Activated naive CD8-positive, alpha-beta T cell (primary cell): ENCODE data around the gene ADGRB2.
A peak's percentile ranks its signal among the peaks of the same experiment; 100 is the strongest.

Source experiments
- H3K27ac Mint-ChIP-seq: one replicate; pipeline ENCODE4 v1.8.0; 2021; ENCODE audit warnings: mixed read lengths
- H3K27me3 Mint-ChIP-seq: one replicate; pipeline ENCODE4 v1.8.0; 2021; ENCODE audit warnings: mixed read lengths
- H3K36me3 Mint-ChIP-seq: one replicate; pipeline ENCODE4 v1.8.0; 2021; ENCODE audit warnings: mixed read lengths
- H3K4me1 Mint-ChIP-seq: one replicate; pipeline ENCODE4 v1.8.0; 2021; ENCODE audit warnings: low read depth, mixed read lengths
- H3K4me3 Mint-ChIP-seq: one replicate; pipeline ENCODE4 v1.8.0; 2021; ENCODE audit warnings: mild to moderate bottlenecking, mixed read lengths
- H3K9me3 Mint-ChIP-seq: one replicate; pipeline ENCODE4 v1.8.0; 2021; ENCODE audit warnings: low read depth, mixed read lengths

The ADGRB2 gene

GRCh38 chr1:31789259-31790065 is 25.3 kb upstream of the ADGRB2 start:
- Mint-ChIP-seq H3K36me3 (no peaks in the 10 kb centered on the region), H3K4me3 (peak overlapping the region; percentile 92), H3K27me3 (no peaks in the 10 kb centered on the region), H3K9me3 (no peaks in the 10 kb centered on the region), H3K27ac (no peak overlapping the region), H3K4me1 (peaks cover 8% of the 10 kb centered on the region)

DNA sequence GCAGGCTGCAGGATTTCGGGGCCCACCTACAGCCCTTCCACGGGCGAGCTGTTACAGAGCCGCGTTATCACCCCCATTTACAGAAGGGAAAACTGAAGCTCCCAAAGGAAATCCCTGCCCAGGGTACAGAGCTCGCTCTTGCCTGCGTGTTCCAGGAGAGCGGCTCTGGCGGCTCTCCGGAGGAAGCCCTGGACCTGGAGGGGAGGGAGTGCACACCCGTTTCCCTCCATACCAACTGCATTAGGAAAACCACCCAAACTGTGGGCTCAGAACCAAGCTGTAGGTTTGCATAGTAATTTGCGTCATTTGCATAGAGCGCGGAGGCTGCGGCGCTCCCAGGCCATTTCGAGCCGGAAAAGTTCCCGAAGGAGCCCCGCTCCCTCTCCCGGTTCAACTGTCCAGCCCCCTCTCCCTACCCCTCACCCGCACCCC is 24.7 kb upstream of the ADGRB2 start:
- H3K27me3 Mint-ChIP-seq: no peaks in the 10 kb centered on the region
- no peaks in the 10 kb centered on the region for H3K9me3 Mint-ChIP-seq
- no peaks in the 10 kb centered on the region for H3K36me3 Mint-ChIP-seq
- H3K27ac Mint-ChIP-seq: no peak overlapping the region
- peaks cover 8% of the 10 kb centered on the region for H3K4me1 Mint-ChIP-seq
- H3K4me3 Mint-ChIP-seq: peak overlapping the region; percentile 92

GRCh38 chr1:31788138-31788824 is 24.1 kb upstream of the ADGRB2 start:
- no peaks in the 10 kb centered on the region for H3K9me3 Mint-ChIP-seq
- peak overlapping the region; percentile 92 for H3K4me3 Mint-ChIP-seq
- peak overlapping the region; percentile 85 for H3K27ac Mint-ChIP-seq
- H3K4me1 Mint-ChIP-seq: peaks cover 8% of the 10 kb centered on the region
- H3K27me3 Mint-ChIP-seq: no peaks in the 10 kb centered on the region
- no peaks in the 10 kb centered on the region for H3K36me3 Mint-ChIP-seq

GRCh38 chr1:31787786-31788137 is 23.6 kb upstream of the ADGRB2 start:
- Mint-ChIP-seq H3K9me3 (no peaks in the 10 kb centered on the region), H3K4me1 (peaks cover 8% of the 10 kb centered on the region), H3K27me3 (no peaks in the 10 kb centered on the region), H3K4me3 (peak overlapping the region; percentile 92), H3K36me3 (no peaks in the 10 kb centered on the region), H3K27ac (peak overlapping the region; percentile 85)

- no peaks in the 10 kb centered on the region for H3K36me3 Mint-ChIP-seq
- H3K9me3 Mint-ChIP-seq: no peaks in the 10 kb centered on the region
- peaks cover 8% of the 10 kb centered on the region for H3K4me1 Mint-ChIP-seq
- H3K27me3 Mint-ChIP-seq: no peaks in the 10 kb centered on the region
- peak overlapping the region; percentile 92 for H3K4me3 Mint-ChIP-seq
- no peak overlapping the region for H3K27ac Mint-ChIP-seq
Measured at GRCh38 chr1:31787261-31787660, 23.1 kb upstream of the ADGRB2 start.

DNA sequence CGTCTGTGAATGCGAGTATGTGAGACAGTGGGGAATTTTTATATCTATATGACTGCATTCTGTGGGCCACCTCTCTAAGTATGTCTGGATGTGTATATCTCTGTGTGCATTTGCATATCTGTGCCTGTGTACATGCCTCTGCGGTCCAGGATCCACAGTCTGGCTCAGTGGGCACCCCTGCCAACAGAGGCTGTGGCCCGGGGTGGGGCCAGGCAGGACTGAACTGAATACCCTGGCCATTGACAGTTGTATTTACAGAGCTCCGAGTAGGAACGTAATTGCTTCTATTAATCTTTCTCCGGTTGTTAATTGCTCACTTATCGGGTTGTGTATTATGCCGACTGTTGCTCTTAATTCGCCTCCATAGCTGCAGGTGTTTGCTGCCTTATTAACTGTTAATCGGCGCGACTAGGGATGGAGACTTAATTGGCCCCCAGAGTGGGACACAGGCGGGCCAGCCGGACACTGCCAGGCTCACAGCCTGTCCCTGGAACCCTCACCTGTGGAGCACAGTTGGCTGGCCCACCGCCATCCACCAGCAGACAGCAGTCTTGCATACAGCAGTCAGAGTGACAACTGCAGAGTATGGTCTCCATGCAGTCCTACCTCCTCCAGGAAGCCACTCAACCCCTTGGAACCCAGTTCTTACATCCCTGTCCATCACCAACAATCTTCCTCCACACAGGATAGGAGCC is 22.4 kb upstream of the ADGRB2 start:
- Mint-ChIP-seq H3K27ac (no peak overlapping the region), H3K4me3 (no peak overlapping the region), H3K4me1 (peaks cover 8% of the 10 kb centered on the region), H3K36me3 (no peaks in the 10 kb centered on the region), H3K27me3 (no peaks in the 10 kb centered on the region), H3K9me3 (no peaks in the 10 kb centered on the region)

- H3K27ac Mint-ChIP-seq: no peak overlapping the region
- H3K4me3 Mint-ChIP-seq: no peak overlapping the region
- peaks cover 8% of the 10 kb centered on the region for H3K4me1 Mint-ChIP-seq
- no peaks in the 10 kb centered on the region for H3K9me3 Mint-ChIP-seq
- no peaks in the 10 kb centered on the region for H3K27me3 Mint-ChIP-seq
- no peaks in the 10 kb centered on the region for H3K36me3 Mint-ChIP-seq
Measured at GRCh38 chr1:31785947-31786290, 21.8 kb upstream of the ADGRB2 start.

- no peaks in the 10 kb centered on the region for H3K9me3 Mint-ChIP-seq
- H3K36me3 Mint-ChIP-seq: no peaks in the 10 kb centered on the region
- H3K4me1 Mint-ChIP-seq: peaks cover 8% of the 10 kb centered on the region
- H3K4me3 Mint-ChIP-seq: no peak overlapping the region
- H3K27ac Mint-ChIP-seq: no peak overlapping the region
- H3K27me3 Mint-ChIP-seq: no peaks in the 10 kb centered on the region
Measured at GRCh38 chr1:31785020-31785946, 21.1 kb upstream of the ADGRB2 start.

DNA sequence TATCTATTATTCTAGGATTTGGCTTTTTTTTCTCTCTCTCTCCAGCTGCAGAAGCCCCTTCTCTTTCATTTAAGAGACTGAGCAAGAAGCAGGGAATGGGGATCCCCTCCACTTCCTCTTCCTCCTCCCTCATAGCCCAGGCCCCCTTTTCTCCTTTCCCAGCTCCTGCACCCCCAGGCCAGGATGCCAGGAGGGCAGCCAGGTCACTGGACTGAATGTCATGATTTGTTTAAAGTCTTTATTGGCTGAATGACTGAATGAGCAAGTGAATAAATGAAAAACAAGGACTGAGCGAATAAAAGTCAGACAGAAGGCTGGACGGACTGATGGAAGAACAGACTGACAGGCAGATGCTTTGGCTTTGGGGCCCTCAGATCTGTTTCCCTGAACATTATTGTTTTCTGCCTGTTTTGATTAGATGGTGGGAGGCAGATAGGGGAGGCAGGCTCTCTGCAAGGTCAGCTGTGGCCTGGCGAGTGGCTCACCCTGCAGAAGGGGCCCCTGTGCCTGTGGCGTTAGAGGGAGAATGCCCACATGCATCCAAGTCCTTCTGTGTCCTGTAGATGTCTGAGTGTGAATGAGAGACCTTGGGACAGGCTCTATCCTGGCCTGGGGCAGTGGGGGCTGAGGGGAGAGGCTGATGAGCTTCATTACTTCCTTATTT is 20.3 kb upstream of the ADGRB2 start:
- Mint-ChIP-seq H3K4me1 (peaks cover 8% of the 10 kb centered on the region), H3K36me3 (no peaks in the 10 kb centered on the region), H3K9me3 (no peaks in the 10 kb centered on the region), H3K27ac (no peak overlapping the region), H3K27me3 (peaks cover 2% of the 10 kb centered on the region), H3K4me3 (no peak overlapping the region)

DNA sequence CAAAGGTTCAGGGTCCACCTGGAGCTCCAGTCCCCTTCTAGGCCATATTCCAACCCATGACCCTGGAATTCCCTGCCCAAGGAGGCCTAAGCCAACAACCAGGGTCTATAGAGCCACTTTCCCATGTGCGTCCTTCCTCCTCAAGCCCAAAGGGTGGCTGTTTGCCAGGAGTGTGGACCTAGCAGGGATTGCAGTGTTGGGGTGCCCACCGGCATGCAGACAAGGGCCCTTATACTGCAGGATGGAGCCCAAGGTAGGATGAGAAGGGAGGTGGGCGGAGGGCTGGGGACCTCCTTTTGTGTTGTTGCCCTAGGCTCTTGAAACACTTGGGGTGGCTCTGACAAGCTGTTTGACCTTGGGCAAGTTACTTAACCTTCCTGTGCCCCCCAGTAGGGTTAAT is 19.7 kb upstream of the ADGRB2 start:
- H3K4me1 Mint-ChIP-seq: peaks cover 8% of the 10 kb centered on the region
- no peaks in the 10 kb centered on the region for H3K36me3 Mint-ChIP-seq
- H3K4me3 Mint-ChIP-seq: no peak overlapping the region
- H3K9me3 Mint-ChIP-seq: no peaks in the 10 kb centered on the region
- no peak overlapping the region for H3K27ac Mint-ChIP-seq
- peaks cover 2% of the 10 kb centered on the region for H3K27me3 Mint-ChIP-seq

GRCh38 chr1:31782421-31783410 is 18.6 kb upstream of the ADGRB2 start:
- Mint-ChIP-seq H3K27me3 (peaks cover 2% of the 10 kb centered on the region), H3K4me1 (peaks cover 2% of the 10 kb centered on the region), H3K4me3 (no peak overlapping the region), H3K9me3 (no peaks in the 10 kb centered on the region), H3K27ac (no peak overlapping the region), H3K36me3 (no peaks in the 10 kb centered on the region)

DNA sequence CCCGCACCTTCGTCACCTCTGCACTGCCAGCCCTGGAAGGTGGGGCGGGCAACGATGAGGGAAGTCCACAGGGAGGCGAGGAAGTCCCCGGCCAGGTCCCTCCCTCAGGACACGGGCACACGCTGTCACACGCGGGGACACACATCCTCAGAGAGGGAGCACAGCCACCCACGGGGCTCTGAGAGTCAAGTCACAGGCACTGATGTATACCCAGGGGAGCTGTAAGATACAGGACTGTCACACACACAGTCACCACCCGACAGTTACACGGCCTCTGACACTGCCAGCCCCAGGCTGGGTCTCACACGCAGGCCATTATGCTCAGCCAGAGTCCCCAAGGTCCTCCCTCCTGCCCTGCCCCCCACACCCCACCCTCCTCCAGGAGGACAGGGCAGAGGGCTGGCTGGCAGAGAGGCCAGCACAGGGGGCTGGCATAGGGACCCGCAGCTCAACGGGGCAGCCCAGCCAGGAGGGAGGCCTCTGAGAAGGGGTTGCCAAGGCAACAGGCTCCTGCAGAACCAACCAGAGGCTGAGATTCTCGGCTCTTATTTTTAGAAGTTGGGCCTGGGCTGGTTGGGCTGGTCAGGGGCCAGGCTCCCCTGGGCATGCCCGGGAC is 17.7 kb upstream of the ADGRB2 start:
- Mint-ChIP-seq H3K4me3 (no peak overlapping the region), H3K9me3 (no peaks in the 10 kb centered on the region)

More for the DNA sequence above, 17.7 kb upstream of the ADGRB2 start:
- Mint-ChIP-seq H3K27me3 (peaks cover 2% of the 10 kb centered on the region), H3K4me1 (no peaks in the 10 kb centered on the region), H3K36me3 (no peaks in the 10 kb centered on the region), H3K27ac (no peak overlapping the region)
